ENCODE data around the gene MALSU1.

DNA sequence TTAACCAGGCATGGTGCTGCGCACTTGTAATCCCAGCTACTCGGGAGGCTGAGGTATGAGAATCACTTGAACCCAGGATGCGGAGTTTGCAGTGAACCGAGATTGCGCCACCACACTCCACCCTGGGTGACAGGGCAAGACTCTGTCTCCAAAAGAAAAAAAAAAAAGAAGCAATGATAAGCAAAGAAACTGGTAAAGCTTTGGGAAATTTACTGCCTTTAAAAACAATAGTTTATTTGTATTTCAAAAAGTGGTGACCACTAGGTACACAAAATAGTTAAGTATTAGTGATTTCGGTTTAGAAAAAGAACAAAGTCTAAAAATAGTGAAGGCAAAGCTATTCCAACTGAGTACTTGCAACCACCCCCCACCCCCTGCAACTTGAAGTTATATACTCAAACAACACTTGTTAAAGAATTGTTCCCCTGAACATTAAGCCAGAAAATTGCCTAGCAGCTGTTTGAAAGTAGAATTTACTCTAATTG lies 37.7 kb downstream of the MALSU1 start:
- TF ChIP-seq, protein P1, sequence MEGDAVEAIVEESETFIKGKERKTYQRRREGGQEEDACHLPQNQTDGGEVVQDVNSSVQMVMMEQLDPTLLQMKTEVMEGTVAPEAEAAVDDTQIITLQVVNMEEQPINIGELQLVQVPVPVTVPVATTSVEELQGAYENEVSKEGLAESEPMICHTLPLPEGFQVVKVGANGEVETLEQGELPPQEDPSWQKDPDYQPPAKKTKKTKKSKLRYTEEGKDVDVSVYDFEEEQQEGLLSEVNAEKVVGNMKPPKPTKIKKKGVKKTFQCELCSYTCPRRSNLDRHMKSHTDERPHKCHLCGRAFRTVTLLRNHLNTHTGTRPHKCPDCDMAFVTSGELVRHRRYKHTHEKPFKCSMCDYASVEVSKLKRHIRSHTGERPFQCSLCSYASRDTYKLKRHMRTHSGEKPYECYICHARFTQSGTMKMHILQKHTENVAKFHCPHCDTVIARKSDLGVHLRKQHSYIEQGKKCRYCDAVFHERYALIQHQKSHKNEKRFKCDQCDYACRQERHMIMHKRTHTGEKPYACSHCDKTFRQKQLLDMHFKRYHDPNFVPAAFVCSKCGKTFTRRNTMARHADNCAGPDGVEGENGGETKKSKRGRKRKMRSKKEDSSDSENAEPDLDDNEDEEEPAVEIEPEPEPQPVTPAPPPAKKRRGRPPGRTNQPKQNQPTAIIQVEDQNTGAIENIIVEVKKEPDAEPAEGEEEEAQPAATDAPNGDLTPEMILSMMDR (IDR thresholded peaks at IDR 0.05; ENCODE audit: borderline replicate concordance, extremely low read depth, low read length, poor library complexity, severe bottlenecking) = no peak
- no peak for TF ChIP-seq EZH2 (IDR thresholded peaks at IDR 0.05; ENCODE audit: borderline replicate concordance, low read depth, low read length, severe bottlenecking)

Data from DND-41 (cell line).